SU-DHL-6 (cell line): ENCODE measurements around the gene COMMD8.

Experiments
- CTCF ChIP-seq: fragments of 200-600 bp; sonication (generic); IDR thresholded peaks from one replicate; pipeline ENCODE4 v1.5.1; 2017; ENCODE audit warnings: antibody characterized with exemption, mild to moderate bottlenecking, low read length, moderate library complexity; ENCODE audit not compliant: insufficient read depth, poor library complexity, severe bottlenecking
- EZH2phosphoT487 ChIP-seq: fragments of 200-600 bp; sonication (generic), shearing (Covaris generic); conservative IDR thresholded peaks from 2 replicates; pipeline ENCODE4 v1.6.1; 2018; ENCODE audit warnings: mild to moderate bottlenecking, antibody characterized with exemption, low read length, moderate library complexity, mixed read lengths

- TF ChIP-seq CTCF, result no peak
- no peak for TF ChIP-seq EZH2phosphoT487
Measured at GRCh38 chr4:47465004-47465403, 1.5 kb upstream of the COMMD8 start.
